GM18909 (cell line): Measurements from ENCODE around the gene NEDD4L.
"Not testable (repeated sequence)": the region's sequence is repeated elsewhere in the genome, so short reads cannot be mapped to it uniquely, and the experiment has no call there.

Experiments used
- ATAC-seq: cut with Tn5 transposase; IDR thresholded peaks from one replicate; pipeline ENCODE4 v1.9.1; 2021; ENCODE audit warnings: mild to moderate bottlenecking; ENCODE audit not compliant: unreplicated experiment, poor library complexity

The NEDD4L gene

GRCh38 chr18:58050963-58051362, 6.9 kb downstream of the NEDD4L start:
- ATAC-seq: not testable (repeated sequence)

GRCh38 chr18:58051765-58052460, 7.9 kb downstream of the NEDD4L start:
- peak; percentile 83 for ATAC-seq

GRCh38 chr18:58052960-58053359, 8.9 kb downstream of the NEDD4L start:
- ATAC-seq: no peak

- ATAC-seq: no peak
These were observed 10.2 kb downstream of the NEDD4L start for GRCh38 chr18:58054041-58054781.

DNA sequence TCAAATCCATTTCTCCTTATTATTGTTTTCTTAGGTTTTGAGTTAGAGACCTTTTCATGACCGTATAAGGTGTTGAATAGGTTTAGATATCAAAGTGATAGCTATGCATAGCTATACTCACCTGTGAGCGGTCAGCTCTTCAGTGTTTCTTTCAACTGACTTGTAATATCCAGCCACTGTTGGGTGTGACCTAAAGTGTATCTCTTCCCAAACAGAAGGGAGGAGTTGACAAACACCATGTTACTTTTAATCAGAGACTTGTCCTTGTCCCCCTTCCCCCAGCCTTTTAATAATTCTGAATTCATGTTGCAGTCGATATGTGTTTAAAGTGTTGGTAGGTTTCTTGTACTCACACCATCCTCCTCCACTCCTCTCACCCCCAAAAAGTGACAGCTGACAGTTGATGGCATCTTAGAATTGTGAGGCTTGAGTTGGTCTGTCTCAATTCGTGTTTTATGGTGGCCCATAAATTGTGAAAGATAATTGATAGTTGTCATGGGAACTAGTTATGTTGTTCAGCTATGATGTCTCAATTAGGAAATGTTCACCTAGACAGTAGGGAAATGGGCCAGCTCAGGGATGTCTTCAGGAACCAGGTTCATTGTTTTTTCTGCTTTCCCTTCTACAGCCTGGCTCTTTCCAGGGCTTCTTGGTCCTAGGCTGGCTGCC, 12.0 kb downstream of the NEDD4L start:
- ATAC-seq: no peak

GRCh38 chr18:58056852-58057251, 12.8 kb downstream of the NEDD4L start:
- ATAC-seq: no peak

DNA sequence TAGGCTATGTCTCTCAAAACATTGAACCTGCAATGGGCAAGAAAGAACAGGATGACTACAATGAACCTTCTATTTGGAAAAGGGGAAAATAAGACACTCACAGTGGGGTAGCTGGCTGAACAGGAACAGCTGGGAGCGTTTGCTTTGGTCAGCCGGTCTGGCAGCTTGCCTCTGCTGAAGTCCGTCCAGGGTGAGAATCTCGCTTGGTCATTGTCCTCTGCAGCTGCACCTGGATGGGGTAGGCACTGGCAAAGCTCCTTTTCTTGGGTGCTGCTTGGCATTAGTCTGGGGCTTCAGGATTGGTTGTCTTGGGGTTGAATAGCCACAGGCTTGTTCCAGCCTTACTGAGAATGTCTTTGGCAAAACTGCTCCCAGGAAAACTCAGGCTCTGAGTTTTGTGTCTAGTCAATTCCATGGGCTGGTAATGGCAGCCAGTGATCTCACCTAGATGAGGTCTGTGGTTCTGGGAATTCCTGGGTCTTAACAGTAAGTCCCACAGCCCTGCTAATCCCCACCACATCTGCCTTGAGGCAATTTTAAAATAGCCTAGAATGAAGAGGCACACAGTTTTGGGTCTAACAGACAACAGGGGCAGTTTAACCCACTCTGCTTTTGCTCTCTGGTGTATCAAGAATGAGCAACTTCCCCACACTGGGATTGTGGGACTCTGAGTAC, 13.4 kb downstream of the NEDD4L start:
- no peak for ATAC-seq

GRCh38 chr18:58058720-58059119, 14.7 kb downstream of the NEDD4L start:
- ATAC-seq: no peak

- no peak for ATAC-seq
These were observed 16.2 kb downstream of the NEDD4L start for GRCh38 chr18:58060254-58060653.

DNA sequence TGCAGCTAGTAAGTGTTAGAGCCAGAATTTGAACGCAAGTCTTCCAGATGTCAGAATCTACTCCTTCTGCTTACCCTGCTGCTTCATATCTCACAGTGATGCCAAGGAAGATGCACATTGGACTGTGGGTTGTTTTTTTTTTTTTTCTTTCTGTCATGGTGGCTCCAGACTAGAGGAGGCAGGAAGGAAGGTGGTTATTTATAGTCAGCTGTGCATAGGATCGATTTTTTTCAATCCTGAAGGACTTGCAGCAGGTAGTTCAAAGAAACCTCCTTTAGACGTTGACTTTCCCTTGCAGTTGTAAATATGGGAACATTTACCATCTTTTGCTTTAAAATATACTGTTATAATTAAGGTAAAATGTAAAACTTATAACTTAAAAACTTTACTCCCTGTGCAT, 17.3 kb downstream of the NEDD4L start:
- no peak for ATAC-seq

DNA sequence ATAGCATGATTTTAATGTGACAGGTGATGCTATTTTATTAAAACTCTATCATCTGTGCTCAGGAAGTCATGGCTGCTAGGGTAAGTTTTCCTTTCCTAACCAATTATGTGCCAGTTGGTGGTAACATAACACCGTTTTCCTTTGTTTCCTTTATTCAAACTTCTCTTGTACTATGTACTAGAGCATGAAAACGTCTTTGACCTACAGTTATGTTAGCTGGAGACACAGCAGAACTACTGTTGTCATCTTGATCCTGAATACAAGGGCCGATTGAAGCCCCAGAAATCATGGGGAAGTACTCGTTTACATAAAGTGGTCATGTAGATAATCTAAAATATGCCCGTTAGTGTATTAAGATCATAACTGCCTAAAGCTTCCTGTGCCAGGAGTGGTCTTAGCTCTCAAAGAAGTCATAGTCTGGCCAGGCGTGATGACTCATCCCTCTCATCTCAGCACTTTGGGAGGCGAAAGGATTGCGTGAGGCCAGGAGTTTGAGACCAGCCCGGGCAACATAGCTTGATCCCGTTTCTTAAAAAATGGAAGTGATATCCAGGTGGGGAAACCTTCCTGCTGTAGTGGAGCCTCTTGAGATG, 20.5 kb downstream of the NEDD4L start:
- ATAC-seq: no peak

DNA sequence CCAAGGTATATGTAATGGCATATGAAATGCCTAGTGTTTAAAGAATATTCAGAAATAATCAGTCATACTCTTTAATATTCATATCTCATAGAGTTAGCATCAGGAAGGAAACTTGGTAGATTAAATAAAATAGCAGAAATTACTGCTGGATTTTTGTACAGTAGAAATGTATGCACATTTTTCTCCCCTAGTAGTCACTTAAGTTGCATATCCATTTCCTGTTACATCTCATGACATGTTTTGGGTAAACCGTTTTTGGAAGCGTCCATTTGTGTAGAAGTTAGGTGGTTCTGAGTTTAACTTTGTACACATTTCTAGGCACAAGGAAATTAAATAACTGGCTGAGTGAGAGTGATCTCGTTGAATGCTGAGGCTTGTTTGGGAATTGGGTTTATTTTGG, 21.9 kb downstream of the NEDD4L start:
- ATAC-seq: no peak

DNA sequence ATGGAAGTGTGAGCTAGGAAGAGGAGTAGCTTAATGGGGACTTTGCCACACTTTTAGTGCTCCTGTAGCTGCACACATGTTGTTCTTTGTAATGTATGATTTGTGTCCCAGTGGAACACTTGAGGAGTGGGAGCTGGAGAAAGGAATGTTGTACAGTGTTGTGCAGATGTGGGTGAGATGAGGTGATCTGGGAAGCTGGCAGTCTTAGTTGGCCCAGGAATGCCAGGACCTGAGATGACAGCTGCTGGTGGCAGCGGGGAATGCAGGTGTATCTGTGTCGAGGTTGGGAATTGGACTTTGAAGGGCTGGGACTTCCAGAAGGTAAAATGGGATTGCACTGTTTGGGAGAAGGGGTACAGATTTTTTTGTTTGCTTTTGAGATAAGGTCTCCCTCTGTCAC, 23.6 kb downstream of the NEDD4L start:
- no peak for ATAC-seq

GRCh38 chr18:58069099-58069498, 25.1 kb downstream of the NEDD4L start:
- no peak for ATAC-seq

- no peak for ATAC-seq
These were observed 25.8 kb downstream of the NEDD4L start for GRCh38 chr18:58069721-58070292.

GRCh38 chr18:58076052-58076451, 32.0 kb downstream of the NEDD4L start:
- no peak for ATAC-seq

DNA sequence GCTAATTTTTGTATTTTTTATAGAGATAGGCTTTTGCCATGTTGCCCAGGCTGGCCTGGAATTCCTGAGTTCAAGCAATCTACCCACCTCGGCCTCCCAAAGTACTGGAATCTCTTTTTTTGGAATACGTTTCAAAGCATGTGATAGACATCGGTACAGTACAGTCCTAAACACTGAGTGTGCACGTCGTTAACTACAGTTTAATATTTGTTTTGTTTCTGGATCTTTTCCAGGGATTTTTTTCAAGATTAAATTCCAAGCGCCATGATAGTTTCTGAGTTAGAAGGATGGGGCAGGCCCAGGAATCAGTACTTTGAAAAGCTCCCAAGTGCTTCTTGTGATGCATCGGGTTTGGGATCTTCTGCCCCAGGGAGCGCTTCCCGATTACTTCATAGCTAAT, 33.3 kb downstream of the NEDD4L start:
- no peak for ATAC-seq

- ATAC-seq: no peak
These were observed 35.0 kb downstream of the NEDD4L start for GRCh38 chr18:58078889-58079573.

- no peak for ATAC-seq
These were observed 36.4 kb downstream of the NEDD4L start for GRCh38 chr18:58080451-58080850.
